Activated CD4-positive, alpha-beta T cell treated with anti-CD3 and anti-CD28 coated beads for 48 hours (primary cell): ENCODE results near the gene DBP.
A peak's percentile ranks its signal among the peaks of the same experiment; 100 is the strongest.

ENCODE experiments used
- DNase-seq: peaks from one replicate; pipeline ENCODE4 v3.0.0-alpha.2; 2020

Gene DBP

GRCh38 chr19:48606463-48607358 lies 30.5 kb downstream of the DBP start, which contains the start of gene SPACA4:
SPACA4 (plus strand) TSS chr19:48606742; CDS start chr19:48606979, 237 bp downstream.
- no peak for DNase-seq

- no peak for DNase-seq
Measured at GRCh38 chr19:48603850-48604249, 33.3 kb downstream of the DBP start.

- DNase-seq: no peak
Measured at GRCh38 chr19:48603449-48603848, 33.7 kb downstream of the DBP start.

GRCh38 chr19:48603001-48603400 lies 34.2 kb downstream of the DBP start:
- DNase-seq: no peak

DNA sequence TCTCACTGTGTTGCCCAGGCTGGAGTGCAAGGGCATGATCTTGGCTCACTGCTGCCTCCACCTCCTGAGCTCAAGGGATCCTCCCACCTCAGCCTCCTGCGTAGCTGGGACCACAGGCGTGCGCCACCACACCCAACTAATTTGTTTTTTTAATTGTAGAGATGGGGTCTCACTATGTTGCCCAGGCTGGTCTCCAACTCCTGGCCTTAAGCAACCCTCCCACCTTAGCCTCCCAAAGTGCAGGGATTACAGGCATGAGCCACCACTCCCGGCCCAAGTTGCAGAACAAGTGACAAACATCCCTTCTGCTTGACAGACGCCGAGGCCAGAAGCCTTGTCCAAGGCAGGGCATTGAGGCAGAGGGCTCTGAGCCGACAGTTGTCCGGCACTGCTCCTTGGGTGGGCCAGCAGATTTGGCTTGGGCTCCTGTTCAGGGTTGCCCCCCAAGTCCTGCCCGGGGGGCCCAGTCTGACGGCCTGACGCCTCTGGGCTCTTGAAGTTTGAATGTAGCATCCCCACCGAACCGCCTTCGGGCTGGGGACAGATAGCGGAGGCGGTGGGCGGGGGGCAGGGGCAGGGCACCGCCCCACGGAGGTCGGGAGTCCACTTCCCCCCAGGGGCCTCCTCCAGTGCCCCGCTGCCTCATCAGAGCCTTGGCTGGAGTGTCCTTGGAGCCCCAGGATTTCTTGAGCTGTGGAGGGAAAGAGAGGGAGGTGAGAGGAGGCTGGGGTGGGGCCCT lies 36.3 kb downstream of the DBP start:
- DNase-seq: no peak

- no peak for DNase-seq
Measured at GRCh38 chr19:48598996-48599700, 38.0 kb downstream of the DBP start.

DNA sequence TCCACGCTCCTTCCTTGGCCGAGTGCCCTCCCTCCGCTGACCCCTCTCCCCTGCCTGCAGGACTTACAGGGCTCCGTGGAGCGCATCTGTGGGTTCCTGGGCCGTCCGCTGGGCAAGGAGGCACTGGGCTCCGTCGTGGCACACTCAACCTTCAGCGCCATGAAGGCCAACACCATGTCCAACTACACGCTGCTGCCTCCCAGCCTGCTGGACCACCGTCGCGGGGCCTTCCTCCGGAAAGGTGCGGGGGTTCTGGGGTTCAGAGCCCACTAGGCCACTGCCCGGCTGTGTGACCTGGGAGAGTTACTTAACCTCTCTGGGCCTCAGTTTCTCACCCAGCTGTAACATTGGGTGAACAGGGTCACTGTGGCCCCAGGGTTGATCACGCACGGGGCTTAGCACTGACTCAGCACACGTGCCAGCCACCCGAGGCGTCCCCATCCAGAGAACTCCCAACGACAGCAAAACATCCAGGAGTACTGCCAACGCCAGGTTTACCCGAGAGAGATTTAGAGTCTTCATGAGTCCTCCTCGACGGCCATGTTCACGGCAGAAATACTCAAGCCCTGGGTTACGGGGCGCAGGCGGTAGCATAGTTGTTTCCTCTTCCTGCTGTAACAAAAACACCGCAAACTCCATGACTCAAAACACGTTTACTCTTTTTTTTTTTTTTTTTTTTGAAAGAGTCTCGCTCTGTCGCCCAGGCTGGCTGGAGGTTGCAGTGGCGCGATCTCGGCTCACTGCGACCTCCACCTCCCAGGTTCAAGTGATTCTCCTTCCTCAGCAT lies 40.3 kb downstream of the DBP start:
- peak; percentile 41 for DNase-seq

DNA sequence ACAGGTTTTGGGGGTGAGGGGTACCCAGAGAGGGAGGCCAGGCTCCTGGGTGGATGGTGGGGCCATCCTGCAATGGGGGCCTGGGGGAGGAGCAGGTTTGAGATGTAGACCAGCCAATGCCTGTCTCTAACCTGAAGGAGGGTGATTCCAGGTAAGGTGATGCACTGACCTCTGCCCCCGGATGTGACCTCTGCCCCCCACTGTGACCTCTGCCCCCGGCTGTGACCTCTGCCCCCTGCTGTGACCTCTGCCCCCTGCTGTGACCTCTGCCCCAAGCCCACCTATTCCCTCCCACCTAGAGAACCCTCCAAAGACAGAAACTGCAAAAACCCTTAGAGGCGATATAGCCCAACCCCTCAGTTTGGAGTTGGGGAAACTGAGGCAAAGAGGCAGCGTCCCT lies 40.9 kb downstream of the DBP start:
- no peak for DNase-seq

DNA sequence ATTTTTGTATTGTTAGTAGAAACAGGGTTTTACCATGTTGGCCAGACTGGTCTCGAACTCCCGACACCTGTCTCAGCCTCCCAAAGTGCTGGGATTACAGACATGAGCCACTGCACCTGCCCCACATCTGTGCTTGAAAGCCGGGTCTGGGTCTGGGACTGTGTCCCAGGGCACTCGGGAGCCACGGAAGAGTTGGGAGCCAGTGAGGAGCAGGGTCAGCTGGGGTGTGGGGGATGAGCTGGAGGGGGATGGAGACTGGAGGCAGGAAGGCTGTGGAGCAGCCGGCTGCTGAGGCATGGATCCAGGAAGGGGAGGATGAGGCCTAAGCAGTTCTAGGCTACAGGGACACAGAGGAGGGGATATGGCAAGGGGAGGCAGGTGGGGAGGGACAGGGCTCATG lies 41.3 kb downstream of the DBP start:
- DNase-seq: no peak

- no peak for DNase-seq
Measured at GRCh38 chr19:48595171-48595570, 42.0 kb downstream of the DBP start.

GRCh38 chr19:48591021-48591420 lies 46.2 kb downstream of the DBP start:
- no peak for DNase-seq

GRCh38 chr19:48588670-48589401 lies 48.3 kb downstream of the DBP start:
- peak; percentile 93 for DNase-seq

- no peak for DNase-seq
Measured at GRCh38 chr19:48587387-48587786, 49.8 kb downstream of the DBP start.

- no peak for DNase-seq
Measured at GRCh38 chr19:48582168-48582567, 55.0 kb downstream of the DBP start.
